Measurements from ENCODE around the gene PNKD. TPM values are rescaled to one million over a fixed set of nuclear protein-coding genes. Genes with fewer than 3 reads are reported as not detected.

PNKD gene
- total RNA-seq, 1 donor from 2014 or later = 18.6 TPM

- intact Hi-C loops (cut with micrococcal nuclease) = loop anchor here (1.0 to 2.0 kb wide), 8 partner anchors 7 to 277 kb away; partner anchors contain the start of genes CATIP, CNOT9 and USP37
- no peak for DNase-seq (ENCODE audit: low spot score)
- peak overlapping the region; percentile 88 for H3K4me3 Mint-ChIP-seq
- H3K27me3 Mint-ChIP-seq (ENCODE audit: insufficient read depth) = no peaks in the 10 kb centered on the region
- no peaks in the 10 kb centered on the region for H3K9me3 Mint-ChIP-seq
- peak overlapping the region; percentile 94 for H3K27ac Mint-ChIP-seq
- H3K36me3 Mint-ChIP-seq (ENCODE audit: low read depth) = peaks cover 9% of the 10 kb centered on the region
- H3K4me1 Mint-ChIP-seq (ENCODE audit: low read depth) = peaks cover 66% of the 10 kb centered on the region
These were observed 21.2 kb downstream of the PNKD start for GRCh38 chr2:218291318-218292047.

- intact Hi-C loops (cut with micrococcal nuclease) = loop anchor here (1.0 to 2.0 kb wide), 8 partner anchors 8 to 276 kb away; partner anchors contain the start of genes CATIP, CNOT9 and USP37
- peak within 1 kb of the TSS; percentile 94 for H3K27ac Mint-ChIP-seq
- no peaks in the 10 kb centered on the region for H3K27me3 Mint-ChIP-seq (ENCODE audit: insufficient read depth)
- H3K4me1 Mint-ChIP-seq (ENCODE audit: low read depth) = peaks cover 57% of the 10 kb centered on the region
- DNase-seq (ENCODE audit: low spot score) = peak; percentile 79
- H3K9me3 Mint-ChIP-seq = no peaks in the 10 kb centered on the region
- peaks cover 7% of the 10 kb centered on the region for H3K36me3 Mint-ChIP-seq (ENCODE audit: low read depth)
- H3K4me3 Mint-ChIP-seq = peak within 1 kb of the TSS; percentile 88
These were observed 22.0 kb downstream of the PNKD start, which contains the start of gene TMBIM1 for GRCh38 chr2:218292048-218293014. Gene TMBIM1, minus strand, starts transcription at chr2:218292503. Its CDS starts 10,362 bp downstream, at chr2:218282141.

GRCh38 chr2:218293715-218294429 is 23.6 kb downstream of the PNKD start:
- no peaks in the 10 kb centered on the region for H3K27me3 Mint-ChIP-seq (ENCODE audit: insufficient read depth)
- H3K36me3 Mint-ChIP-seq (ENCODE audit: low read depth) = peaks cover 3% of the 10 kb centered on the region
- H3K4me1 Mint-ChIP-seq (ENCODE audit: low read depth) = peaks cover 42% of the 10 kb centered on the region
- DNase-seq (ENCODE audit: low spot score) = no peak
- no peak overlapping the region for H3K27ac Mint-ChIP-seq
- intact Hi-C loops (cut with micrococcal nuclease) = loop anchor here (2.0 kb wide), 2 partner anchors 63 to 173 kb away; partner anchors contain the start of gene CATIP
- no peaks in the 10 kb centered on the region for H3K9me3 Mint-ChIP-seq
- H3K4me3 Mint-ChIP-seq = no peak overlapping the region

GRCh38 chr2:218294430-218295022 is 24.2 kb downstream of the PNKD start:
- no peak for DNase-seq (ENCODE audit: low spot score)
- Mint-ChIP-seq H3K27me3 (ENCODE audit: insufficient read depth) (no peaks in the 10 kb centered on the region), H3K4me3 (no peak overlapping the region), H3K36me3 (ENCODE audit: low read depth) (no peaks in the 10 kb centered on the region), H3K27ac (no peak overlapping the region), H3K4me1 (ENCODE audit: low read depth) (peaks cover 38% of the 10 kb centered on the region), H3K9me3 (no peaks in the 10 kb centered on the region)
- intact Hi-C loops (cut with micrococcal nuclease) = no loop called here

- Mint-ChIP-seq H3K4me1 (ENCODE audit: low read depth) (peaks cover 33% of the 10 kb centered on the region), H3K36me3 (ENCODE audit: low read depth) (no peaks in the 10 kb centered on the region), H3K27me3 (ENCODE audit: insufficient read depth) (no peaks in the 10 kb centered on the region), H3K4me3 (no peak overlapping the region), H3K9me3 (no peaks in the 10 kb centered on the region), H3K27ac (no peak overlapping the region)
- DNase-seq (ENCODE audit: low spot score) = no peak
- intact Hi-C loops (cut with micrococcal nuclease) = no loop called here
These were observed 24.7 kb downstream of the PNKD start for GRCh38 chr2:218295029-218295428.

GRCh38 chr2:218296200-218296599 is 25.9 kb downstream of the PNKD start:
- H3K4me3 Mint-ChIP-seq = no peak overlapping the region
- H3K27me3 Mint-ChIP-seq (ENCODE audit: insufficient read depth) = no peaks in the 10 kb centered on the region
- no peaks in the 10 kb centered on the region for H3K36me3 Mint-ChIP-seq (ENCODE audit: low read depth)
- no peaks in the 10 kb centered on the region for H3K9me3 Mint-ChIP-seq
- intact Hi-C loops (cut with micrococcal nuclease) = no loop called here
- H3K27ac Mint-ChIP-seq = no peak overlapping the region
- peaks cover 23% of the 10 kb centered on the region for H3K4me1 Mint-ChIP-seq (ENCODE audit: low read depth)
- DNase-seq (ENCODE audit: low spot score) = no peak

GRCh38 chr2:218296847-218297246 is 26.5 kb downstream of the PNKD start:
- Mint-ChIP-seq H3K9me3 (no peaks in the 10 kb centered on the region), H3K36me3 (ENCODE audit: low read depth) (no peaks in the 10 kb centered on the region), H3K27ac (no peak overlapping the region), H3K4me3 (no peak overlapping the region), H3K27me3 (ENCODE audit: insufficient read depth) (no peaks in the 10 kb centered on the region), H3K4me1 (ENCODE audit: low read depth) (peaks cover 27% of the 10 kb centered on the region)
- DNase-seq (ENCODE audit: low spot score) = no peak
- intact Hi-C loops (cut with micrococcal nuclease) = no loop called here

- intact Hi-C loops (cut with micrococcal nuclease) = no loop called here
- H3K9me3 Mint-ChIP-seq = no peaks in the 10 kb centered on the region
These were observed 28.1 kb downstream of the PNKD start for GRCh38 chr2:218298314-218298875.

GRCh38 chr2:218300141-218300540 is 29.8 kb downstream of the PNKD start:
- H3K27me3 Mint-ChIP-seq (ENCODE audit: insufficient read depth) = peaks cover 2% of the 10 kb centered on the region
- H3K9me3 Mint-ChIP-seq = no peaks in the 10 kb centered on the region
- H3K36me3 Mint-ChIP-seq (ENCODE audit: low read depth) = no peaks in the 10 kb centered on the region
- peaks cover 9% of the 10 kb centered on the region for H3K4me1 Mint-ChIP-seq (ENCODE audit: low read depth)
- intact Hi-C loops (cut with micrococcal nuclease) = loop anchor here (2.0 to 5.0 kb wide), 3 partner anchors 67 to 217 kb away; no protein-coding TSS in a partner anchor
- H3K4me3 Mint-ChIP-seq = no peak overlapping the region
- H3K27ac Mint-ChIP-seq = no peak overlapping the region
- DNase-seq (ENCODE audit: low spot score) = no peak

More at GRCh38 chr2:218298314-218298875, 28.1 kb downstream of the PNKD start:
- peaks cover 20% of the 10 kb centered on the region for H3K4me1 Mint-ChIP-seq (ENCODE audit: low read depth)
- no peak overlapping the region for H3K4me3 Mint-ChIP-seq
- no peak overlapping the region for H3K27ac Mint-ChIP-seq
- no peaks in the 10 kb centered on the region for H3K36me3 Mint-ChIP-seq (ENCODE audit: low read depth)
- no peak for DNase-seq (ENCODE audit: low spot score)
- no peaks in the 10 kb centered on the region for H3K27me3 Mint-ChIP-seq (ENCODE audit: insufficient read depth)

- intact Hi-C loops (cut with micrococcal nuclease) = loop anchor here (1.0 to 5.0 kb wide), 9 partner anchors 9 to 267 kb away; partner anchors contain the start of genes CATIP, CNOT9, TMBIM1 and USP37
- no peak overlapping the region for H3K4me3 Mint-ChIP-seq
- DNase-seq (ENCODE audit: low spot score) = peak; percentile 83
- no peak overlapping the region for H3K27ac Mint-ChIP-seq
- no peaks in the 10 kb centered on the region for H3K36me3 Mint-ChIP-seq (ENCODE audit: low read depth)
- H3K4me1 Mint-ChIP-seq (ENCODE audit: low read depth) = peaks cover 5% of the 10 kb centered on the region
- H3K9me3 Mint-ChIP-seq = no peaks in the 10 kb centered on the region
- H3K27me3 Mint-ChIP-seq (ENCODE audit: insufficient read depth) = peaks cover 2% of the 10 kb centered on the region
These were observed 31.0 kb downstream of the PNKD start for GRCh38 chr2:218301176-218301819.

- Mint-ChIP-seq H3K36me3 (ENCODE audit: low read depth) (no peaks in the 10 kb centered on the region), H3K27me3 (ENCODE audit: insufficient read depth) (peaks cover 9% of the 10 kb centered on the region), H3K9me3 (no peaks in the 10 kb centered on the region), H3K4me1 (ENCODE audit: low read depth) (peaks cover 5% of the 10 kb centered on the region), H3K4me3 (no peak overlapping the region), H3K27ac (no peak overlapping the region)
- intact Hi-C loops (cut with micrococcal nuclease) = no loop called here
- DNase-seq (ENCODE audit: low spot score) = no peak
These were observed 35.1 kb downstream of the PNKD start for GRCh38 chr2:218305383-218305782.
